NCI-H345 treated with DMSO at 0.1 percent for 48 hours (cell line): ENCODE data around the gene COL9A1.

ENCODE experiments used
- DNase-seq: peaks from one replicate; lab custom pipeline; 2025; ENCODE audit not compliant: unreplicated experiment; lab: John Stamatoyannopoulos, UW

The COL9A1 gene

GRCh38 chr6:70289299-70289698 is 13.6 kb downstream of the COL9A1 start:
- no peak for DNase-seq

DNA sequence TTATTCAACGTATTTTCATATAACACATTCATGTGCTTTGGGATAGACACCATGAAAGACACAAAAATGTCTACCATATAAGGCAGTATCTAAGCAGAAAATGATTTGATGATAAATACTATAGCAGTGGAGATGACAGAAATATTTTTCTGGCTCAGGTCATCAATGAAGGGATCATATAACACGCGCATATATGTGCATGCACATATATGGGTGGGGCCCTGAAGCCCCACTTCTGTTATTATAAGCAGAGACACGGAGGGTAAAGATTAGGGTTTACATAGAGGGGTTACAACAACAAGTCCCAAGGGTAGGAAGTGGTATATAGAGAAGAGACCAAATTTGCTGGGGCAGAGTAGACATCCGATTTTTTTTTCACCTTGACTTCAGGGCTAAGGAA is 16.0 kb downstream of the COL9A1 start:
- no peak for DNase-seq

- no peak for DNase-seq
These were observed 17.7 kb downstream of the COL9A1 start for GRCh38 chr6:70285201-70285600.

DNA sequence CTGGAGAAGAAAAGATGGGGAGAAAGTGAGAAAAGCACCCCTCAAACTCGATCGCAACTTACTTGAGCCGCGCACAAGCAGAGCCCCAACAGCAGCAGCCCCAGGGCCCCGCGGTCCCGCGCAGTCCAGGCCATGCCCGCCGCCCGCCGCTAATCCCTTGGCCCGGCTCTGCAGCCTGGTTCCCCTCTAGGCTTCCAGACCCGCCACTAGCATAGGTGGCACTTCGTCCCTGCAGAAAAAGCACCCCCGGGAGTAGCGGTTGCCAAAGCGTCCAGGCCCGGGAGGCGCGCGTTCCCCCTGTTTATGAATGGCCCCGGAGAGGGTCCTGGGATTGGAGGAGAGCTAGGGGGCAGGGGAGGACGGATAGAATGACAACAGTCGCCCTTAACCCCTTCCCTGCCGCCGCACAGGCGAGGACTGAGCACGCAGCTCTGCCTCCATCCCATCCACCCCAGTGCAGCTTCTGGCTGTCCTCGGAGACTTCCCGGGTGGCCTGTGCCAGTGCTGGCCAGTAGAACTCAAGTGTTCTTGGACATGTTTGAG is 19.9 kb downstream of the COL9A1 start:
- no peak for DNase-seq

DNA sequence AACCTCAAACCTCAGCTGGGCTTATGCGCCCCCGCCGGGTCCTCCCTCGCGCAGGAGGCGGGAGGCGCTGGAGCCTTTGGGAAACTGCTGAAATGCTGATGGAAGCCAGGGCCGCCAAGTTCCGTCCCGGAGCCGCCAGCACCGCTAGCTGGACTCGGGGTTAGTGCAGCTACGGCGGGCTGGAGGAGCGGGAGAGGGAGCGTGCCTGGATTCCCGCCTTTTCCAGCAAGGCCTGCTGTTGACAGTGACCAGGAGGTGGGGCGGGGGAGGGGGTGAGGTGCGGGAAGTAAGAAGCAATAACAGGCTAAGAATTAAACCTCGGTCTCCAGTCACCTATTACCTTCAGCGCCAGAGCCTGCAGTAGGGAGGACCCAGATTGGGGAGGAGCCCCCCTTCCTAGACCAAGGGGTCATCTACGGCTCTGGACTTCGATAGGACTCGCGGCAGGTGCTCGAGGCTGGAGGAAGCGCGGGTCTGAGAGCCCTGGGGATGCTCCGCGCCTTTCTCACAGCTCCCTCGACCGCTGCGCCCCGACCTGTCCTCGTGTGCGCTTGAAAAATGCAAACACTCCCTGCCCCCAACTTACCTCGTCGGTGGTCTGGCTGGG is 20.5 kb downstream of the COL9A1 start:
- no peak for DNase-seq

GRCh38 chr6:70281923-70282311 is 21.0 kb downstream of the COL9A1 start:
- no peak for DNase-seq

GRCh38 chr6:70280400-70280853 is 22.5 kb downstream of the COL9A1 start:
- DNase-seq: peak; percentile 92

- DNase-seq: no peak
These were observed 25.4 kb downstream of the COL9A1 start for GRCh38 chr6:70277470-70277869.

GRCh38 chr6:70274338-70274737 is 28.5 kb downstream of the COL9A1 start:
- no peak for DNase-seq

GRCh38 chr6:70272071-70272470 is 30.8 kb downstream of the COL9A1 start:
- DNase-seq: no peak

DNA sequence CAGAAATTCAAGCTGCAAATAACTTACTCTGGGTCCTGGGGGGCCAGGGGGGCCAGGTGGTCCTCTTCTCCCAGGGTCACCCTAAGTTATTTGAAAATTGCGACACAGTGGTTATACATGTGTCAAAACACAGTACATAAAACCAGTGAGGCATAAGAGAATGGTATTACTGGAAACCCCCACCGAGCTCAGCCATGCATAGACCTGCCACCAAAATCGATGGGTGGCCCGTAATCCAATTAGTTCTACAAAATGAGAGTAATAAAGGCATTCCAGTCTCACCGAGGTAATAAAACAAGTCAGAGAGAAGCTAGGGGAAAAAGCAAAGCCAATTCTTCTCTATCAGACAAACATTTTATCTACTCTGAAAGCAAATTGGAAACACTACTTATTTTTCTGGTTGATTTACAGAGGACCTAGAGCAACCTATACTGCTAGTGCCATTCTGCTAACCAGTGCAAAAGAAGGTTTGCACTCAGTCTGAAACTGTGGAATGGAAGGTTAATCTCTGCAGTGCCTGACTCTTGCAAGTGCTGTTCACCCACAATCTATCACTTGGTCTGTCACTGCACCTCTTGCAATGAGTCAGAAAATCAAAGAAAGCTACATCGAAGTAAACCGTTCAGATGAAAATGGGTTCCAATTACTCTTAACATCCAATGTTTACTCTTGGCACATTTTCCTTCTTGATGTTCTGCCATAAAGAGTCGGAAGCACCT is 32.4 kb downstream of the COL9A1 start:
- no peak for DNase-seq

- DNase-seq: no peak
These were observed 36.7 kb downstream of the COL9A1 start for GRCh38 chr6:70266142-70266541.

DNA sequence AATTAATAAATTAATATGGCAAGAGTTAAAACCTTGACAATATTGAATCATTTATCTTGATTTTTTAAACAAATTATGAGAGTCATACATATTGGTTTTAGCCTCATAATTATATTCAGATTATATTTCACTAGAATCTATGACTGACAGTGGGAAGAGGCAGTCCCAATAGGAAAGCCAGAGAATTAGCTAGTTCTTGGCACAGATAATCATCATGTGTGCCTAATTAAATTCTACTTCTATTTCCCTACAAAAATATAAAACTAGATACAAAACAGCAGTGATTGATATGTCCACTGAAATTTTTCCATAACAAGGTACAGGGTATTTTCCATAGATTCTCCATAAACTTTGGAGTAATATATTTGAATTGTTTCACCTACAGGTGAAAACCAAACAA is 38.6 kb downstream of the COL9A1 start:
- DNase-seq: no peak

GRCh38 chr6:70258483-70258882 is 44.4 kb downstream of the COL9A1 start:
- no peak for DNase-seq

GRCh38 chr6:70257768-70258273 is 45.1 kb downstream of the COL9A1 start:
- DNase-seq: no peak

DNA sequence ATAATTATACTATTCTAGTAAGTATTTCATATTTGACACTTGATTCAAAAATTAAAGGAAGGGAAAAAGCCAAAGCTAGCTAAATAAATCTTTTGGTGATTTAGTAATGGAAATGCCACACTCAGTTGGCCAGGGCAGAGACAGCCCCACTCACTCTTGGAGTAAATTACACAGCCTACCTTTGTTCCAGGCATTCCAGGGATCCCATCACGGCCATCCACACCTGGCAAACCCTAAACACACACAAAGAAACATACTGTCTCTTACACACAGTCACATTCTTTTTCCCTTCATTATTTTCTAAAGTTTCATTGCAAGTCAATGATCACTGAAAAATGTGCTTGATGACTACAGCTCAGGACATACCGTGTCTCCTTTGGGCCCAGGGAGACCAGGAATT is 48.1 kb downstream of the COL9A1 start:
- no peak for DNase-seq

DNA sequence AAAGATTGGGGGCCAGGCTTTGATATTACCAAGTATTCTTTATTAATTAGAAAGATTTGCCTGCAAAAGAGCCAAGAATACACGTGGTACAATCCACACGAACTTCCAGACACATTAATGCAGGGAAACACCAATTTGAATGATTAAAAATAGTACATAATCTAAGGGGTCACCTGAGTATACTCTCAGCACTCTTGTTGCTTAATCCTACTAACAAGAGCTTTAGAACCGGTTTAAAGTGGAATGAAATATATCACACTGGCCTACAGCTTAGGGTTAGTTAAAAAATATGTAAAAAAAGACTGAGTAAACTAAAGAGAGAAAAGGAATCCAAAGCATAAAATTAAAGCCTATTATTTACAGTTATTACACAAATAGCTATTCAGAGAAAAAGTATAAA is 49.0 kb downstream of the COL9A1 start:
- no peak for DNase-seq

- no peak for DNase-seq
These were observed 50.3 kb downstream of the COL9A1 start for GRCh38 chr6:70252604-70253003.

DNA sequence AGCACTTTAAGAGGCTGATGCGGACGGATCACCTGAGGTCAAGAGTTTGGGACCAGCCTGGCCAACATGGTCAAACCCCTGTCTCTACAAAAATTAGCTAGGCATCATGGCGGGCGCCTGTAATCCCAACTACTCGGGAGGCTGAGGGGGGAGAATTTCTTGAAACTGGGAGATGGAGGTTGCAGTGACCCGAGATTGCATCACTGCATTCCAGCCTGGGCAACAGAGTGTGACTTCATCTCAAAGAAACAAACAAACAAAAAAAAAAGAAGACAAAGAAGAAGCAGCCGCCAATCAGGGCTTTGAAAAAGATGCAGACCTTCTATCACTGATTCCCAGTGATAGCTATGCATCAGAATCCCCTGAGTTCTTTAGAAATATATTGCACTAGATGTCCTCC is 56.8 kb downstream of the COL9A1 start:
- DNase-seq: no peak

- DNase-seq: no peak
These were observed 60.9 kb downstream of the COL9A1 start for GRCh38 chr6:70241991-70242420.

DNA sequence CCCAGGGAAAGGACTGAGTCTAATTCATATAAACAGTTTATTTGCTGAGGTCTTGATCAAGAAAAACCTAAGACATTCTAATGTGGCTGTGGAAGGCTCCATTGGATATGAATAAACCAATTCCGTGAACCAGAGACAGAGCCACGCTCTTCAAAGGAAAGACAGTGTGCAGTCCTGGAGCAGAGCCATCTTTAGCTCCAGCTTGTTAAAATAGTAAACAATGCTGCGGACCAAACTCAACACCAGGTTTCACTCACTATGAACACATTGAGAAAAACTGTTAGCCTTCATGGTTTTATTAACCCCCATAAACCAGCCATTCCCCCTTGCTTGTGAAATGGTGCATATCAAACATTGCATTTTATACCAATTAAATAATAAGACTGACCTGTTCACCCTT is 61.9 kb downstream of the COL9A1 start:
- DNase-seq: peak; percentile 52

DNA sequence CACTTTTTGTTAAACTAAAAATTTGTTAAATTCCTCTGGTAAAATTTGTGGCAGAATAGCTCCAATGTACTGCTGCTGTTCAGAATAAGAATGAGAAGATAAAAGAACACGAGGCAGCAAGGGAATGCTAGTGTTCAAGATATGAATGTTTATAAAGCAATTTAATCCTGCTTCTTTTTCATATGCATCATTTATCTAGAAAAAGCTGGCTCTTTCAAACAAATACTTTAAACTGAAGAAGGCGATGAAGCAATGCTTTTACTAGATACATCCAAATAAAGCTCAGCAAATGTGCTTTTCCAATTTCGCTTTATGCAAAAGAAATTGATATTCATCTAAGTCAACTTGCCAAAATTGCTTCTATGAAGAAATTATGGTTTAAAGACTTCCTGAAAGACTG is 66.5 kb downstream of the COL9A1 start:
- no peak for DNase-seq
